NCI-H748 (cell line): ENCODE measurements around the gene ZFYVE27.
A peak's percentile ranks its signal among the peaks of the same experiment; 100 is the strongest.

Experiments
- DNase-seq: peaks from one replicate; lab custom pipeline; 2025; ENCODE audit not compliant: unreplicated experiment; lab: John Stamatoyannopoulos, UW

ZFYVE27 gene

DNA sequence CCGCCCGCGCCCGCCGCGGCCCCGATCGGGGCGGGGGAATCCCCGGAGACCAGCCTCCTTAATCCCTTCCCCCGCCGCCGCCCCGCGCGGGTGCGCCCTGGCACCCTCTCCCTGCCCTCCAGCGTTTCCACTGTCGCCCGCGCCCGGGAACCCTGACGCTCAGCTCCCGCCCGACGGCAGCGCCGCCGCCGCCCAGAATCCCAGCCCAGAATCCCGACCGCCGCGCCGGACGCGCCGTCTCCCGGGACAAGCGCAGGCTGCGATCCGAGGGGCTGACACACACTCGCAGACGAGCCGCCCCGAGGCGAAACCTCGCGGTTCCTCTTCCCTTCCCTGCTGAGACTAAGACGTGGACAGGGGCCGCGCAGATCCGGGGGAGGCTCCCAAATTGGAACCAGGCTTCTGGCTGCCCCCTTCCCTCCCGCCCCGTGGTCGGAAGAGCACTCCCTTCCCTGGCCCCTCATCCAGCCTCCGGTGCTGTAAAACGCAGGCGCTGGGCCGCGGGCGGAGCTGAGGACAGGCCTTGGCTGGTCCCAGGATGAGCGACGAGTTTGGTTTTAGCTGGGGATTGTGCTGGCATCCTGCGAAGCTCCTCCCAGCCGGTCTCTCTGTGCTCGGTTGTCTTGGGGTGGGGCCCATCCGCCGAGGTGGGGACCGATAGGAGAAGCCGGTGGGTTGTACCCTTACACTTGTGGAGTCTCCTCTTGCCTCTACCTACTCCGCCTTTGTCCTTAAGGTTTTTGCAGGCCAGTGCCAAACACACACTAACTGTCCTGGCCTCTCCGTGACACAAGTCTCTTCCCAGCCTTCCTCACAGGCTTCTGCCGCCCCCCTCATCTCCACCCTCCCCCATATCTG is 22.3 kb upstream of the ZFYVE27 start:
- no peak for DNase-seq

DNA sequence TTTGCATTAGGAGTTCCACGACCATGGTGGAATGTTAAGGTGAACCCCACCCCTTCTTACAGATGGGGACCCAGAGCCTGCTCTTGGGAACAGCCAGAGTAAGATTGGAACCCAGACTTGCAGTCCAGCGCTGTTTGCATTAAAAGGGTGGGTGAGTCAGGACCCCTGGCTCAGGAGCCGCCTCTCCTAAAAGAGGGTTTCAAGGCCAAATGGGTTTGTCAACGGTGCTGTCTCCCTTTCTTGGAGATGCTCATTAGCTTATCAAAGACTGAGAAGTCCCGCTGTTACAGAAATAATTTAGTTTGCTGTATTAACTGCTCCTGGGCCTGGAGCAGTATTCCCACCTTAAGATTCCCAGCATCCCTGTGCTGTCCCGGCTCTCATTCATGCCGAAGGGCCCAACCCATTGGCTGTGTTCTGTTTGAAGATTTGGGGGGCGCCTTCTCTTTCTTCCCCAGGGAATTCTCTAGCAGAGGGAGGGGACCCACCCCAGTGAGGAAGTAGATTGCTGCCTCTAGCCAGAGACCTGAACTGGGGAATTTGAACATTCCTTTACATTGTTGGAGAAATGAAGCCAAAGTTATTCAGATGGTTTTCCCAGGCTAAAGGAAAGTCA is 21.6 kb upstream of the ZFYVE27 start:
- no peak for DNase-seq

DNA sequence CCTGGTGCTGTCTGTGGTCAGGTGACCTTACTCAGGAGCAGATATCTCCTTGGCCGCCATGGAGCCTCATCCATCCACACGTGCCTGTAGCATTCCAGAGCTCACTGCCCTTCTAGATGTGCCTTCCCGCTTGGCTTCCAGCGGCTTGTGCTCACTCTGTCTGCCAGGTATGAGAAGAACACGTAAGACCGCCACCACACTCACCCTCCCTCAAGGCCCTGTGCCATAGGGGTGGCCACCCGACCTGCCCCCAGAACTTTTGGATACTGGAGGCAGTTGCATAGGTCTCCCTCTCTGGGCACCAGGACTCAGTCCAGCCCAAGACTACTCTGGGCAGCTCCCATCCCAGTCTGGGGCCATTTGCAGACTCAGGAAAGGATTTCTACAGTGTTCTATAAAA is 19.3 kb upstream of the ZFYVE27 start:
- DNase-seq = no peak

DNA sequence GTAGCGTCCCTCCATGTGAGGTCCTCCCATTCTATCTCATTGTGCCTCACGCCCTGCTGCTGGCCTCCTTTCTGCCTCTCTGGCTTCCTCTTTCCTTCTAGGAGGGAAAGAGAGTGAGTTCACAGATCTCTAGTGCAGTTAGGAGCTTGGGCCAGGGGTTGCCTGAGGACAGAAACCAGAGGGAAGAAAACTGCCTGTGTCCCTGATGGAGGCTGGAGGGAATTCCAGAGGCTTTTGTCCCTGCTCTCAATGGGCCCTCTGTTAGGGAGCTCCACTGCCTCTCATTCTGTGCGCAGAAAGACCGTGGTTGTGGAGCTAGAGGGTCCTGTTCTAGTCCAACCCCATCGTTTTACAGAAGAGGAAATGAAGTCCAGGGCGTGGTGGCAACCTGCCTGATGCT is 18.8 kb upstream of the ZFYVE27 start:
- DNase-seq = no peak

DNA sequence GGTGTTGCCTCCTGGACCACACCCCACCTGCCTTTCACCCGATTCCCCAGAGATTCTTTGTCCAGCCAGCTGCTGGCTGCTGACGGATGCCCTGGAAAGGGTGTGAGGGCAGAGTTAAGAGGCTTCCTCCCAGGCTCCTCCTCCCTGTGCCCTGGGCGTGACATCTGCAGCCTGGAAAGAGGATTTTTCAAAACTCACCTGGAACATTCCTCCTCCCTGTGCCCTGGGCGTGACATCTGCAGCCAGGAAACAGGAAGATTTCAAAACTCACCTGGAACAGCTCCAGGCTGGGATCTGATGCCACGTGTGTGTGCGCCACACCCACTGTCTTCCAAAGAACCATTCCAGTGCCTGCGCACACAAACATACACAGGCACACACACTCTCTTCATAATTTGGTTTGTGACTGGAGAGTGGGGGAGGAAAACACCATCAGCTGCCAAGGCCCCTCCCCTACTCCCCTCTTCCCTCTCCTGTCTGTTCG is 18.2 kb upstream of the ZFYVE27 start:
- DNase-seq = peak; percentile 87

DNA sequence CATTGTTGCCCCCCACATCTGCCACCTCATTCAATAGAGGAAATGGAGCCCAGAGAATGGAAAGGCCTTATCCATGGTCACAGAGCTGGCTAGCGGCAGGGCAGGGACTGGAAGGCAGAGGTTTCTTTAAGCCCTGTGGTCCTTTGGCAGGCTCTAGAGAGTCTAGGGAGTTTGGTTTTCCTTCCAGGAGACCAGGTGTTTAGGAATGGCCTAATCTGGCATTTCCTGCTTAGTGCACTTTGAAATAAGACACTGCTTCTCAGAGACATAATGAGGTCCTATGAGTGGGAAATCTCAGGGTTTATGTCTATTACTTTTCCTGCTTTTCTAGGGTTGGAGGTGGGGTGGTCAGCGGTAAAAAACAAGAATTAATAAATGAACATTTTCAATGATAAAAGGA is 17.3 kb upstream of the ZFYVE27 start:
- peak; percentile 1 for DNase-seq

DNA sequence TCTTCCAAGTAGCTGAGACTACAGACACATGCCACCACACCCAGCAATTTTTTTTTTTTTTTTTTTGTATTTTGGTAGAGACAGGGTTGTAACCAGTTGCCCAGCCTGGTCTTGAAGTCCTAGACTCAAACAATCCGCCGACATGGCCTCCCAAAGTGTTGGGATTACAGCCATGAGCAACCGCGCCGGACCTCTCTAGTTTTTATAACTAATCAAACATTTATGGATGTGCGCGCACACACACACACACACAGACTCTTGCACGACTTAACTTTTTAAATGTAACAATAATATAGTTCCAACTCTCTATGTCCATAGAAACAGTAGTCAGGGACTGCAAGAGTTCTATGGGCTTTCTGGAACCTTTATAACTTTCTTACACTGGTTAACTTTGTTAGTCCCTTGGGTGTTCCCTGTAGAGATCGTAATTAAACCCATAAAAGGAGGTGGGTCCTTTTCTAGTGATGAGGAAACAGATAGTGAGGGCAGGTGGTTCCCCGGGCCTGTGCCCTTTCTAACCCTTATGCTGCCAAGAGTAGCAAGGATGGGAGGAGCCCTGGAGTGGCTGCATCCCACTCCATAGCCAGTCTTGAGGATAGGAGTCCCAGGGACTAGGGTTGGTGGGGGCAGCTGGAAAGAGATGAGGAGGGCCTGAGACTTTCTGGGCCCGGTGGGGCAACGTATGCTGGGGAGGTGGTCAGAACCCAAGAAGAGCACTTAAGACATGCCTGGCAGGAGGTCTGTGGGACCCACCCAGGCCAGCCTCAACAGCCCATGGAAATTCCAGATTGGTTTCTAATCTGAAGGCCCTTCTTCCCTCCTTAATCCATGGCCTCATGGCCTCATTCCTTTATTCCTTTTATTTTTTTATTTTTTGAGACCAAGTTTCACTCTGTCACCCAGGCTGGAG is 14.8 kb upstream of the ZFYVE27 start:
- no peak for DNase-seq

DNA sequence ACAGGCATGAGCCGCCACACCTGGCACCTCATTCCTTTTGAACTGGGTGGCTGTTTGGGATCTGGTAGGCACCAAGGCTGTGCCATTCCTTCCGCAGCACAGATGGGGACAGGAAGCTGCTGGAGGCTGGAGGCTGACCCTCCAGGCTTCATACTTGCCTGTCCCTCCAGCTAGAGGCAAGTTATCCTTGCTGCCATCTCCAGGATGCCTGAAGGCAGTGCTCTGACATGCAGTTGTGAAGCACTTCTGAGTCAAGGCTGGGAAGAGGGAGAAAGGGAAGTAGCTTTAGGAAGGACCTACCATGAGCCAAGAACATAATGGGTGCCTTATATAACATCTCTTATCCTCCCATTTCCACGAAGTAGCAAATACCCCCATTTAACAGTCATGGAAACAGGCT is 13.9 kb upstream of the ZFYVE27 start:
- DNase-seq = no peak

DNA sequence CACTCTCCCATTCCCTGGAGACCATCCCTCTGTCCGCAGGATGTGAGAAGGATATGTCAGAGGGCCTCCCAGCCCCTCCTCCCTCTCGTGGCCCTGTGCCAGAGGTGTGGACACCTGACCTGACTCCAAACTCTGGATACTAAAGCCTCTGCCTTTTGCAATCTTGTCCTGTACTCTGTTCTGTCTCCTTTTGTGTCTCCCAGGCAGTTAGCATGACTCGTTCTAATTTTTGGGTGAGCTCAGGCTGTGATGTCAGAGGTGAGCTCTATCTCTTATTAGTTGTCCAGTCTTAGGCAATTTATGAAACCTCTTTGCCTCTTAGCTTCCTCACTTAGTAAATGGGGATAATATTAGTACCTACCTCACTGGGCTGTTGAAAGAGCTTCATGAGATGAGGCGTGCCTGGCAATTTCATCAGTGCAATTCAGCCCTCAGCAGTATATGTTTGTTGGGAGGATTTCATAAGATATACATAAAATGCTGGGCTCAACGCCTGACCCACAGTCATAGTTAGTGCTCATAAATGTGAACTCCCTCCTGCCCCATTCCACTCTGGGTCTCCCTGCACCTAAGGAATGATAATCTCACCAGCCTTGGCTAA is 12.5 kb upstream of the ZFYVE27 start:
- DNase-seq = no peak

DNA sequence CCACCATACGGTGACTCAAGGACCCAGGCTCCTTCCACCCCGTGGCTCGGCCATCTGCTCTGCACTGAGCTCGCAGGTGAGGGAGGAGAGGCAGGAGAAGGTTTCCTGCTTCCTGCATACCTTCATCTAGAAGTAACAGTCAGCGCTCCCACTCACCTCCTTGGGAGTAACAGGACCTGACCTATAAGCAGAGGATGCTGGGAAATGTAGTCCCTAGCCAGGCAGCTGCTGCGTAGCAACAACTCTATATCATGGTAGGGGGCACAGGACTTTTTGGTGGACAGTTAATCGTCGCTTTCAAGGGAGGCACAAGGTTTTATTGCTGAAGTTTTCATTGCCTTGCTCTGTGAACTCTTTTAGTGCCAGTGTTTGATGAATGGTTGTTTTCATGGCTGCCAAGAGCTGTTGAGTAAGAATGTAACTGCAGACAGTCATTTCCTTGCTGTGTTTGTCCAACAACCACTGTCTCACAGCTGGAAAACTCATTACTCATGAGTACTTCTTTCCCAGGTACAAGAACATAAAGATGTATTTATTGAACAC is 10.2 kb upstream of the ZFYVE27 start:
- DNase-seq = peak; percentile 2

DNA sequence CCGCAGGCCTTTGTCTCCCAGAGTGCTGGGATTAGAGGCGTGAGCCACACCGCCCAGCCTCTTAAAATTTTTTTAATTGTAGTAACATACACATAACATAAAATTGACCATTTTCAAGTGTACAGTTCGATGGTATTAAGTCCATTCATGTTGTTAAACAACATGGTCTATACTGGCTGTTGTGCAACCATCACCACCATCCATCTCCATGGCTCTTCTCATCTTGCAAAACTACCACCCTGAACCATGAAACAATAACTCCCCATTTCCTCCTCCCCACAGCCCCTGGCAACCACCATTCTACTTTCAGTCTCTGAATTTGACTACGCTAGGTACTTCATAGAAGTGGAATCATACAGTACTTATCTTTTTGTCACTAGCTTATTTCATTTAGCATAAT is 7.9 kb upstream of the ZFYVE27 start:
- no peak for DNase-seq

DNA sequence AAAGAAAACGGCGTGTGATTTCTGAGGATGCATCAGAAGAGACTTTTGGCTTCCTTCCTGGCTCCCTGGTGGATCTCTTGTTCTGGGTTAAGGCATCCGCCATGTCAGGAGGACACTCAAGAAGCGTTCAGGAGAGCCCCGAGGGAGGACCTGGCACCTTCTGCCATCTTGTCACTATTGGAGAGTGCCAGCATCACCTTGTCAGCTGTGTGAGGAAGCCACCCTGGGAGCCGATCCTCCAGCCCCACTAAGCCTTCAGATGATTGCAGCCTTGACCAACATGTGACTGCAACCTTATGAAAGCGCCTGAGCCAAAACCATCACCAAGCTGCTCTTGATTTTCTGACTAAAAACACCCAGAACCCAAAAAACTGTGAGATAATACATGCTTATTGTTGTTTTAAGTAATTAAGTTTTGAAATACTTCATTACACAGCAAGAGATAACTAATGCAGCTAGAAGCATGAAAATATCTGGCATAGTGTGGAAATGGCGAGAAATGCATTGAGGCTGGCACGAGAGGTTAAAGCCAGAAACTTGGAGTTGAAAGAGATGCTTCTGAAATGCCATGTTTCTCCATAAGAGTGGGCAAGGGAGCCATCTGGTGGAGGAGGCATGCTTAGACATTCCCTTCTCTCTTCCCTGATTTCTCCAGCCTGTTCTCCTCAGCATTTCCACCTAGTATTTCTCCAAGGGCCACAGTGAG is 5.4 kb upstream of the ZFYVE27 start:
- DNase-seq = peak; percentile 67

DNA sequence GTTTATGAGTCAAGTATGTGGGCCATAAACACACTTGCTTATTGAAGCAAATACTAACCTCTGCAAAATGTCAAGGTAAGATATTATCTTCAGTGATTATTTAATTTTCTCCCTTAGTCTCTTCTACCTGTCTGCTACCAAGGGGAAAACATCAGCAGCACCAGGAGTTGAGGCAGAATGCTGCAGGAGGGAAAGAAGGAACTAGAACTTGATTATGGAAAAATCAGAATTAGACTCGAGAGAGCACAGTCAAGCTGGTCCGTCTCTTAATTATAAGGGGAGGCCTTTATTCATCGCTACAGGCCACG is 4.9 kb upstream of the ZFYVE27 start:
- no peak for DNase-seq

DNA sequence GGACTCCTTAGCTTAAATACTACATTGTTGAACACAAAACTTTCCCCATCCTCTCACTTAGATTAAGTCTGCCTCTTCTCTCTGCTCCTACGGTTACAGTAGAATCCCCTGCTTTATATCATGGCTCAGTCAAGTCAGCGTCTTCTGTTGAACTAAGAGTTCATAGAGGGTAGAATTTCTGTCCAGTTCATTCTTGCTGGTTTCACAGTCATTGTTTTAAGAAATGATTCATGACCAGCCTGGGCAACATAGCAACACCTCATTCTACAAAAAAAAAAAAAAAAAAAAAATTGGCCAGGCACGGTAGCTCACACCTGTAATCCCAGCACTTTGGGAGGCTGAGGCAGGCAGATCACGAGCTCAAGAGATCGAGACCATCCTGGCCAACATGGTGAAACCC is 3.7 kb upstream of the ZFYVE27 start:
- no peak for DNase-seq

DNA sequence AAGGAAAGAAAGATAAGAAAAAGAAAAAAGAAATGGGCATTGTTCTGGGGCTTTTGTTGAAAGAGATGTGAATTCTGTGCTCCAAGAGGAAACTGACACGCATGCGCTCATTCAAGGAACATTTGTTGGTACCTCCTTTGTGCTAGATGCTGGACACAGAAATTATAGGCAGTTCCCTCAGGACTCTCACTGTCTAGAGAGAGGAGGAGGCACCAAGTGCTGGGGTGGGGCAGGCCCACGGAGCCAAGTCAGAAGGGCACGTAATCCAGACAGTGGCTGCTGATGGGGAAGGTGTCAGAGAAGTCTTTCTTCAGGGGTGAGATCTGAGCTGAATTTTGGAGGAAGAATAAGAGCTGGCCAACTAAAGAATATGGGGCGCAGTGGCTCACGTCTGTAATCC is 2.9 kb upstream of the ZFYVE27 start:
- DNase-seq = no peak

DNA sequence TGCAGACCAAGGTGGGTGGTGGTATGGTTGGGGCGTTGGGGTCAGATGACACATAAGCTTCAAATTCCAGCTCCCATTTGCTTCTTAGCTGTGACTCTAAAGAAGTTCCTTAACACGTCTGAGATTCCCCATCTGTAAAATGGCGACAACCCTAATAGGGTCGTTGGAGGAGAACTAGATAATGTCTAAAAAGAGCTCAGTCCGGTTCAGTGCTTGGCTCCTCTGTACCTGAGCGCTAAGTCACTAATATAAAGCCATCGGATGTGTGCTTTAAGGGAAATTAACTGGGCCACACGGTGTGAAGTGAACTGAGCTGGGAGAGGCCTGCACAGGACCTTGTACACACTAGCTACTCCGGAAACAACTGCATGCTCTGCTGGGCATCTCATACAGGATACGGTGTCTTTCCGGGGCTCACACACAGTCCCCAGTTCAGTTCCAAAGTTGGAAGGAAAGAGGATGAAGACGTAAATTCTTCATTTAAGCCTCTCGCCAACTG is 476 bp upstream of the ZFYVE27 start:
- DNase-seq = no peak

DNA sequence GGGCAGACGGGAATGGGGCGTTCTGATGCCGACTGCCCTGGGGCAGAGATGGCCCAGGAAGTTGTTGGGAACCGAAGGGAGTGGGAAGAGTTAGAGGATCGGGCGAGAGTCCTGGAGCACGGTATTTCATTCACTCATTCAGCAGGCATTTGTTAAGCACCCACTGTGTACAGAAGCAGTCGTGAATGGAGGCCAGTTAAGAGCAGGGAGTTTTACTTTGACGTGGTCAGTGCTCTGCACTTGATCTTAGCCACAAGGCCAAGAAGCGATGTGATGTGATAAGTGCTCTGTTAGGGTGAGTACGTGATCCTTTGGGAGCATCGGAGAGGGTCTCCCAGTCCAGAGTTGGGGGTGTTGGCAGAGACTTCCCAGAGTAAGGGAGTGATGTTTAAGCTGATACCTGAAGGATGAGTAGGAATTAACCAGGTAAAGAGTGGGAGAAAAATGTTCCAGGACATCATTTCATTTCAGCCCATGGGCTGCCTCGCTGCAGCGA is 890 bp downstream of the ZFYVE27 start:
- DNase-seq = no peak

DNA sequence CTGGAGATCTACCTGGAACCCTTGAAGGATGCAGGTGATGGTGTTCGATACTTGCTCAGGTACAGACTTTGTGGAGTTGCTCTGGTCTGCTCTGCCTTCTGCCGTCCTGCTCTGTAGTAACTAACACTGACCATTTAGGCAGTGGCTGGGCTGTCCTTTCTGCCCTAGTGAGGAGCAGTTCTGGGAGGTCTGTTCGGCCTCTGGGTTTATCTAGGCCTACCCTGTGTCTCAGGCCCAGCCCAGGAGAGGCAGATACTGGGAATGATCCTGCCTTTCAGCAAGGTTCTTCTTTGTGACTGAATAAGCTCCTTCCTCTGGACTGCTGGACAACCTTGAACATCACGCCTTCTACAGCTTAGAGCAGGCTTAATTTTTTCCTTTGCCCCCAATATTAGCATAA is 1.7 kb downstream of the ZFYVE27 start:
- no peak for DNase-seq

DNA sequence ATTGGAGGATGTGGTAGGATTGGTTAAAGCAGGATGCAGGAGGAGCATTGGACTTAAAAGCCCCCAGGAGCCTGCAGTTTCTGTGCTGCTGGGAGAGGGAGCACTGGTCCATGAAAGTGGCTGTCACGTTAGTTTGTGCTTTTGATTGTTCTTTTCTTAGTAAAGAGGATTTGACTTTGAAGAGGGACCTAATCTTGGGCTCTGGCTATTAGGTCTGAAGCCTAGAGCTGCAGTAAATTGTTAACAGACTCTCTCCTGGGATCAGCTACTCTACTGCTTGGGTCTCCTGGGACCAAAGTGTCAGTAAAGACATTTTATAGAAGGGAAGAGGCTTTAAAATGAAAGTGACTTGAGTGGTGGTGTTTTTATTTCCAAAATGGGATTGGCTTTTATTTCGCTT is 3.7 kb downstream of the ZFYVE27 start:
- no peak for DNase-seq
